HEK293 (cell line): Measurements from ENCODE around the gene JAM2.

ENCODE experiments used
- BCL11B ChIP-seq: fragments of 450-650 bp; formaldehyde crosslinking; IDR thresholded peaks from 2 replicates; pipeline ENCODE4 v1.5.1; 2016; ENCODE audit warnings: low read depth, missing biosample characterization, missing genetic modification characterization
- EGR2 ChIP-seq: fragments of 450-650 bp; formaldehyde crosslinking; IDR thresholded peaks from 2 replicates; pipeline ENCODE4 v1.5.1; 2016; ENCODE audit warnings: low read depth, missing biosample characterization, missing genetic modification characterization
- GLIS1 ChIP-seq: fragments of 450-650 bp; formaldehyde crosslinking; IDR thresholded peaks from 2 replicates; pipeline ENCODE4 v1.5.1; 2016; ENCODE audit warnings: missing biosample characterization, missing genetic modification characterization
- KLF16 ChIP-seq: fragments of 450-650 bp; formaldehyde crosslinking; IDR thresholded peaks from 2 replicates; pipeline ENCODE4 v1.5.1; 2017; ENCODE audit warnings: missing biosample characterization, missing genetic modification characterization
- ZBTB8A ChIP-seq: fragments of 450-650 bp; formaldehyde crosslinking; IDR thresholded peaks from 2 replicates; pipeline ENCODE4 v1.5.1; 2016; ENCODE audit warnings: missing biosample characterization, missing genetic modification characterization
- ZNF112 ChIP-seq: fragments of 450-650 bp; formaldehyde crosslinking; IDR thresholded peaks from 2 replicates; pipeline ENCODE4 v1.5.0; 2017; ENCODE audit warnings: missing biosample characterization, missing genetic modification characterization
- ZNF341 ChIP-seq: fragments of 450-650 bp; formaldehyde crosslinking; IDR thresholded peaks from 2 replicates; pipeline ENCODE4; 2016; ENCODE audit warnings: low read depth, missing biosample characterization, missing genetic modification characterization
- ZNF514 ChIP-seq: fragments of 450-650 bp; formaldehyde crosslinking; IDR thresholded peaks from 2 replicates; pipeline ENCODE4 v1.5.1; 2016; ENCODE audit warnings: missing biosample characterization, missing genetic modification characterization
- ZNF624 ChIP-seq: fragments of 450-650 bp; formaldehyde crosslinking; IDR thresholded peaks from 2 replicates; pipeline ENCODE4 v1.5.1; 2017; ENCODE audit warnings: missing biosample characterization, missing genetic modification characterization
- TF ChIP-seq, protein P1 (sequence below): fragments of 450-650 bp; formaldehyde crosslinking; IDR thresholded peaks from 2 replicates; pipeline ENCODE4 v1.5.1; 2017; ENCODE audit warnings: missing biosample characterization, missing genetic modification characterization
- TF ChIP-seq, protein P2 (sequence below): fragments of 450-650 bp; formaldehyde crosslinking; IDR thresholded peaks from 2 replicates; pipeline ENCODE4 v1.5.1; 2016; ENCODE audit warnings: missing biosample characterization, missing genetic modification characterization
- TF ChIP-seq, protein P3 (sequence below): fragments of 450-650 bp; formaldehyde crosslinking; IDR thresholded peaks from 2 replicates; pipeline ENCODE4 v1.5.1; 2016; ENCODE audit warnings: missing biosample characterization, missing genetic modification characterization
- TF ChIP-seq, protein P4 (sequence below): fragments of 450-650 bp; formaldehyde crosslinking; conservative IDR thresholded peaks from 2 replicates; pipeline ENCODE4 v1.5.1; 2016; ENCODE audit warnings: low read depth, missing biosample characterization, missing genetic modification characterization
- TF ChIP-seq, protein P5 (sequence below): fragments of 450-650 bp; formaldehyde crosslinking; conservative IDR thresholded peaks from 2 replicates; pipeline ENCODE4 v1.5.1; 2016; ENCODE audit warnings: low read depth, missing biosample characterization, missing genetic modification characterization

Gene JAM2

DNA sequence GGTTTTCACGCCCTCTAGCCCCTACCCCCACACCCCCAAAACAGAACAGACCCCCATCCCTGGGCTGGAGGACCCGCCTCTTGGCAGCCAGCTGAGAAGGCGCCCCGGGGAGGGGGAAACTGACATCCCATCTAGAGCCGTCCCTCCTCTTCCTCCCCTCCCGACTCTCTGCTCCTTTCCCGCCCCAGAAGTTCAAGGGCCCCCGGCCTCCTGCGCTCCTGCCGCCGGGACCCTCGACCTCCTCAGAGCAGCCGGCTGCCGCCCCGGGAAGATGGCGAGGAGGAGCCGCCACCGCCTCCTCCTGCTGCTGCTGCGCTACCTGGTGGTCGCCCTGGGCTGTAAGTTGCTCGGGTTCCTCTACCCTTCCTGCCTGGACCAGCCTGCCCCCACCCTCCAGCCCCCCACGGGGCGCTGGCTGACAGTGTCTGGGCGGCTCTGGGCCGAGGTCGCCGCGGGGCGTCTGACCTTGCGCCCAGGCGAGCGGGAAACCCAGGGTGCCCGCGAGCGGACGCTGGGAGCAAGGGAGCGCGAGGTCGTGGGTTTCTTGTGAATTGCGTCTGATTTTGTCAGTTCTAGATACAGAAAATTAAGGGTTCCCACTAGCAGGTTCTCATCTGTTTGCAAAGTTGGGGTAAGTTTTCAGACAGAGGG is 618 bp downstream of the JAM2 start (continued):
- TF ChIP-seq, protein P1, sequence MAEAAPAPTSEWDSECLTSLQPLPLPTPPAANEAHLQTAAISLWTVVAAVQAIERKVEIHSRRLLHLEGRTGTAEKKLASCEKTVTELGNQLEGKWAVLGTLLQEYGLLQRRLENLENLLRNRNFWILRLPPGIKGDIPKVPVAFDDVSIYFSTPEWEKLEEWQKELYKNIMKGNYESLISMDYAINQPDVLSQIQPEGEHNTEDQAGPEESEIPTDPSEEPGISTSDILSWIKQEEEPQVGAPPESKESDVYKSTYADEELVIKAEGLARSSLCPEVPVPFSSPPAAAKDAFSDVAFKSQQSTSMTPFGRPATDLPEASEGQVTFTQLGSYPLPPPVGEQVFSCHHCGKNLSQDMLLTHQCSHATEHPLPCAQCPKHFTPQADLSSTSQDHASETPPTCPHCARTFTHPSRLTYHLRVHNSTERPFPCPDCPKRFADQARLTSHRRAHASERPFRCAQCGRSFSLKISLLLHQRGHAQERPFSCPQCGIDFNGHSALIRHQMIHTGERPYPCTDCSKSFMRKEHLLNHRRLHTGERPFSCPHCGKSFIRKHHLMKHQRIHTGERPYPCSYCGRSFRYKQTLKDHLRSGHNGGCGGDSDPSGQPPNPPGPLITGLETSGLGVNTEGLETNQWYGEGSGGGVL, result peak; percentile 92
- TF ChIP-seq KLF16 (tag by site-specific recombination), result peak; percentile 45; the same call in 1 of the 2 replicates
- TF ChIP-seq, protein P2, sequence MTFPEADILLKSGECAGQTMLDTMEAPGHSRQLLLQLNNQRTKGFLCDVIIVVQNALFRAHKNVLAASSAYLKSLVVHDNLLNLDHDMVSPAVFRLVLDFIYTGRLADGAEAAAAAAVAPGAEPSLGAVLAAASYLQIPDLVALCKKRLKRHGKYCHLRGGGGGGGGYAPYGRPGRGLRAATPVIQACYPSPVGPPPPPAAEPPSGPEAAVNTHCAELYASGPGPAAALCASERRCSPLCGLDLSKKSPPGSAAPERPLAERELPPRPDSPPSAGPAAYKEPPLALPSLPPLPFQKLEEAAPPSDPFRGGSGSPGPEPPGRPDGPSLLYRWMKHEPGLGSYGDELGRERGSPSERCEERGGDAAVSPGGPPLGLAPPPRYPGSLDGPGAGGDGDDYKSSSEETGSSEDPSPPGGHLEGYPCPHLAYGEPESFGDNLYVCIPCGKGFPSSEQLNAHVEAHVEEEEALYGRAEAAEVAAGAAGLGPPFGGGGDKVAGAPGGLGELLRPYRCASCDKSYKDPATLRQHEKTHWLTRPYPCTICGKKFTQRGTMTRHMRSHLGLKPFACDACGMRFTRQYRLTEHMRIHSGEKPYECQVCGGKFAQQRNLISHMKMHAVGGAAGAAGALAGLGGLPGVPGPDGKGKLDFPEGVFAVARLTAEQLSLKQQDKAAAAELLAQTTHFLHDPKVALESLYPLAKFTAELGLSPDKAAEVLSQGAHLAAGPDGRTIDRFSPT (tag by site-specific recombination), result peak; percentile 78
- no peak for TF ChIP-seq ZNF514 (tag by site-specific recombination)
- TF ChIP-seq, protein P3, sequence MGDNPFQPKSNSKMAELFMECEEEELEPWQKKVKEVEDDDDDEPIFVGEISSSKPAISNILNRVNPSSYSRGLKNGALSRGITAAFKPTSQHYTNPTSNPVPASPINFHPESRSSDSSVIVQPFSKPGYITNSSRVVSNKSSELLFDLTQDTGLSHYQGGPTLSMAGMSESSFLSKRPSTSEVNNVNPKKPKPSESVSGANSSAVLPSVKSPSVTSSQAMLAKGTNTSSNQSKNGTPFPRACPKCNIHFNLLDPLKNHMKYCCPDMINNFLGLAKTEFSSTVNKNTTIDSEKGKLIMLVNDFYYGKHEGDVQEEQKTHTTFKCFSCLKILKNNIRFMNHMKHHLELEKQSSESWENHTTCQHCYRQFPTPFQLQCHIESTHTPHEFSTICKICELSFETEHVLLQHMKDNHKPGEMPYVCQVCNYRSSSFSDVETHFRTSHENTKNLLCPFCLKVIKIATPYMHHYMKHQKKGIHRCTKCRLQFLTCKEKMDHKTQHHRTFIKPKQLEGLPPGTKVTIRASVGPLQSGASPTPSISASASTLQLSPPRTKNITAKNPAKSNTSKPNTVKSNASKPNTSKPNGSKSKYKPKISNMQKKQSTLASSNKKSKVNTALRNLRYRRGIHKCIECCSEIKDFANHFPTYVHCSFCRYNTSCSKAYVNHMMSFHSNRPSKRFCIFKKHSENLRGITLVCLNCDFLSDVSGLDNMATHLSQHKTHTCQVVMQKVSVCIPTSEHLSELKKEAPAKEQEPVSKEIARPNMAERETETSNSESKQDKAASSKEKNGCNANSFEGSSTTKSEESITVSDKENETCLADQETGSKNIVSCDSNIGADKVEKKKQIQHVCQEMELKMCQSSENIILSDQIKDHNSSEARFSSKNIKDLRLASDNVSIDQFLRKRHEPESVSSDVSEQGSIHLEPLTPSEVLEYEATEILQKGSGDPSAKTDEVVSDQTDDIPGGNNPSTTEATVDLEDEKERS (tag by site-specific recombination), result no peak
- peak; percentile 48; the same call in 1 of the 2 replicates for TF ChIP-seq BCL11B (tag by site-specific recombination)
- peak; percentile 72 for TF ChIP-seq ZNF341 (tag by site-specific recombination)
- no peak for TF ChIP-seq ZNF624 (tag by site-specific recombination)
- TF ChIP-seq, protein P4, sequence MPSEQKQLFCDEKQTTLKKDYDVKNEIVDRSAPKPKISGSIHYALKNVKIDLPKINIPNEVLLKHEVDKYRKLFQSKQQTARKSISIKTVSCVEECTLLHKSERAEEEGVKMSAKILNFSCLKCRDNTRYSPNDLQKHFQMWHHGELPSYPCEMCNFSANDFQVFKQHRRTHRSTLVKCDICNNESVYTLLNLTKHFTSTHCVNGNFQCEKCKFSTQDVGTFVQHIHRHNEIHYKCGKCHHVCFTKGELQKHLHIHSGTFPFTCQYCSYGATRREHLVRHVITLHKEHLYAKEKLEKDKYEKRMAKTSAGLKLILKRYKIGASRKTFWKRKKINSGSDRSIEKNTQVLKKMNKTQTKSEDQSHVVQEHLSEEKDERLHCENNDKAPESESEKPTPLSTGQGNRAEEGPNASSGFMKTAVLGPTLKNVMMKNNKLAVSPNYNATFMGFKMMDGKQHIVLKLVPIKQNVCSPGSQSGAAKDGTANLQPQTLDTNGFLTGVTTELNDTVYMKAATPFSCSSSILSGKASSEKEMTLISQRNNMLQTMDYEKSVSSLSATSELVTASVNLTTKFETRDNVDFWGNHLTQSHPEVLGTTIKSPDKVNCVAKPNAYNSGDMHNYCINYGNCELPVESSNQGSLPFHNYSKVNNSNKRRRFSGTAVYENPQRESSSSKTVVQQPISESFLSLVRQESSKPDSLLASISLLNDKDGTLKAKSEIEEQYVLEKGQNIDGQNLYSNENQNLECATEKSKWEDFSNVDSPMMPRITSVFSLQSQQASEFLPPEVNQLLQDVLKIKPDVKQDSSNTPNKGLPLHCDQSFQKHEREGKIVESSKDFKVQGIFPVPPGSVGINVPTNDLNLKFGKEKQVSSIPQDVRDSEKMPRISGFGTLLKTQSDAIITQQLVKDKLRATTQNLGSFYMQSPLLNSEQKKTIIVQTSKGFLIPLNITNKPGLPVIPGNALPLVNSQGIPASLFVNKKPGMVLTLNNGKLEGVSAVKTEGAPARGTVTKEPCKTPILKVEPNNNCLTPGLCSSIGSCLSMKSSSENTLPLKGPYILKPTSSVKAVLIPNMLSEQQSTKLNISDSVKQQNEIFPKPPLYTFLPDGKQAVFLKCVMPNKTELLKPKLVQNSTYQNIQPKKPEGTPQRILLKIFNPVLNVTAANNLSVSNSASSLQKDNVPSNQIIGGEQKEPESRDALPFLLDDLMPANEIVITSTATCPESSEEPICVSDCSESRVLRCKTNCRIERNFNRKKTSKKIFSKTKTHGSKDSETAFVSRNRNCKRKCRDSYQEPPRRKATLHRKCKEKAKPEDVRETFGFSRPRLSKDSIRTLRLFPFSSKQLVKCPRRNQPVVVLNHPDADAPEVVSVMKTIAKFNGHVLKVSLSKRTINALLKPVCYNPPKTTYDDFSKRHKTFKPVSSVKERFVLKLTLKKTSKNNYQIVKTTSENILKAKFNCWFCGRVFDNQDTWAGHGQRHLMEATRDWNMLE (tag by site-specific recombination), result no peak
- TF ChIP-seq ZNF112 (tag by site-specific recombination), result no peak
- TF ChIP-seq ZBTB8A, result peak; percentile 83
- no peak for TF ChIP-seq EGR2 (tag by site-specific recombination)
- TF ChIP-seq, protein P5, sequence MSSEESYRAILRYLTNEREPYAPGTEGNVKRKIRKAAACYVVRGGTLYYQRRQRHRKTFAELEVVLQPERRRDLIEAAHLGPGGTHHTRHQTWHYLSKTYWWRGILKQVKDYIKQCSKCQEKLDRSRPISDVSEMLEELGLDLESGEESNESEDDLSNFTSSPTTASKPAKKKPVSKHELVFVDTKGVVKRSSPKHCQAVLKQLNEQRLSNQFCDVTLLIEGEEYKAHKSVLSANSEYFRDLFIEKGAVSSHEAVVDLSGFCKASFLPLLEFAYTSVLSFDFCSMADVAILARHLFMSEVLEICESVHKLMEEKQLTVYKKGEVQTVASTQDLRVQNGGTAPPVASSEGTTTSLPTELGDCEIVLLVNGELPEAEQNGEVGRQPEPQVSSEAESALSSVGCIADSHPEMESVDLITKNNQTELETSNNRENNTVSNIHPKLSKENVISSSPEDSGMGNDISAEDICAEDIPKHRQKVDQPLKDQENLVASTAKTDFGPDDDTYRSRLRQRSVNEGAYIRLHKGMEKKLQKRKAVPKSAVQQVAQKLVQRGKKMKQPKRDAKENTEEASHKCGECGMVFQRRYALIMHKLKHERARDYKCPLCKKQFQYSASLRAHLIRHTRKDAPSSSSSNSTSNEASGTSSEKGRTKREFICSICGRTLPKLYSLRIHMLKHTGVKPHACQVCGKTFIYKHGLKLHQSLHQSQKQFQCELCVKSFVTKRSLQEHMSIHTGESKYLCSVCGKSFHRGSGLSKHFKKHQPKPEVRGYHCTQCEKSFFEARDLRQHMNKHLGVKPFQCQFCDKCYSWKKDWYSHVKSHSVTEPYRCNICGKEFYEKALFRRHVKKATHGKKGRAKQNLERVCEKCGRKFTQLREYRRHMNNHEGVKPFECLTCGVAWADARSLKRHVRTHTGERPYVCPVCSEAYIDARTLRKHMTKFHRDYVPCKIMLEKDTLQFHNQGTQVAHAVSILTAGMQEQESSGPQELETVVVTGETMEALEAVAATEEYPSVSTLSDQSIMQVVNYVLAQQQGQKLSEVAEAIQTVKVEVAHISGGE, result peak; percentile 15; the same call in 1 of the 2 replicates
- peak; percentile 88 for TF ChIP-seq GLIS1 (tag by site-specific recombination)
- TF ChIP-seq, all 188 proteins: peak for 36
